Measurements from ENCODE around the gene HES1. TPM values are rescaled to one million over a fixed set of nuclear protein-coding genes. Genes with fewer than 3 reads are reported as not detected.

Gene HES1
- total and polyA plus RNA-seq, 9 of the 15 experiments (the other 6 are each of a cell fraction or from before 2014, with no cell fraction given) = 3.4 to 37.0 (median 19.3) TPM

GRCh38 chr3:194150252-194150934, 14.4 kb downstream of the HES1 start:
- ATAC-seq = peak; percentile 69
- POLR2A ChIA-PET = no interaction called here
- TF ChIP-seq NFIC (IDR thresholded peaks at IDR 0.05) = peak; percentile 33; the same call in 1 of the 2 replicates
- TF ChIP-seq HMBOX1 (IDR thresholded peaks at IDR 0.05) = peak; percentile 63; the same call in 1 of the 2 replicates
- TF ChIP-seq MEF2A (IDR thresholded peaks at IDR 0.05; ENCODE audit: control insufficient read depth, low read depth, low read length) = no peak
- TF ChIP-seq JUND (IDR thresholded peaks at IDR 0.05; ENCODE audit: borderline replicate concordance, low read depth, low read length) = peak; percentile 85
- peak; percentile 39; the same call in 1 of the 3 replicates for TF ChIP-seq JUND (tag; IDR thresholded peaks at IDR 0.05; ENCODE audit: borderline replicate concordance, low read depth, low read length)
- TF ChIP-seq KLF1 (tag; IDR thresholded peaks at IDR 0.05) = no peak
- peak; percentile 86 for TF ChIP-seq CBFA2T2 (conservative IDR thresholded peaks at IDR 0.05)
- 0 out of 2 replicates have a peak, but pooled peaks have one; percentile 21 for TF ChIP-seq CREM (IDR thresholded peaks at IDR 0.05; ENCODE audit: low read depth)
- peak; percentile 36; the same call in 1 of the 2 replicates for TF ChIP-seq SMARCA4 (IDR thresholded peaks at IDR 0.05)
- TF ChIP-seq RNF219 (CRISPR knock-in tag; IDR thresholded peaks at IDR 0.05) = no peak
- TF ChIP-seq ZNF121 (CRISPR knock-in tag; conservative IDR thresholded peaks at IDR 0.05) = peak; percentile 41; the same call in 1 of the 2 replicates
- peak in 1 of 2 experiments; percentile 96; a peak in 2 of 4 replicates for TF ChIP-seq RCOR1 (IDR thresholded peaks at IDR 0.05; ENCODE audit: borderline replicate concordance in 1 of 2, low read depth in 2 of 2, low read length in 2 of 2)
- TF ChIP-seq POLR2AphosphoS5 (IDR thresholded peaks at IDR 0.05; ENCODE audit: control insufficient read depth, insufficient read depth, low read depth, low read length) = peak; percentile 56; the same call in 1 of the 2 replicates
- TF ChIP-seq KLF16 (IDR thresholded peaks at IDR 0.05) = peak; percentile 50; the same call in 1 of the 2 replicates
- TF ChIP-seq TEAD1 (CRISPR knock-in tag; IDR thresholded peaks at IDR 0.05) = peak in 1 of 2 experiments; percentile 86; a peak in 2 of 4 replicates
- peak; percentile 75 for TF ChIP-seq ATF3 (IDR thresholded peaks at IDR 0.05)
- TF ChIP-seq ATF3 (CRISPR knock-in tag; conservative IDR thresholded peaks at IDR 0.05) = no peak

More at GRCh38 chr3:194150252-194150934, 14.4 kb downstream of the HES1 start:
- WGBS (ENCODE audit: insufficient coverage, low coverage, missing lambda C conversion rate) = 7% methylated on average over 8 of the region's 8 CpGs
- DNase-seq (ENCODE audit: extremely low read depth in 1 of 4, low spot score in 3 of 4) = peak in 2 of 4 experiments; percentile 40 to 71
- peak; percentile 81 for FAIRE-seq
- Histone ChIP-seq H3K27ac (ENCODE audit: extremely low read depth, low read depth, low read length) (no peak overlapping the region), H3K9me3 (replicated peaks; ENCODE audit: control insufficient read depth, insufficient read depth, low read depth, low read length) (no peaks in the 10 kb centered on the region), H3K4me1 (replicated peaks in 1 of 2; ENCODE audit: control insufficient read depth in 2 of 2, insufficient read depth in 2 of 2, low read length in 2 of 2) (peaks cover 8 to 9% of the 10 kb centered on the region in 2 experiments), H2AFZ (ENCODE audit: low read depth, low read length) (no peak overlapping the region), H3K79me2 (ENCODE audit: control insufficient read depth, insufficient read depth, low read length) (no peaks in the 10 kb centered on the region), H3K27me3 (ENCODE audit: control insufficient read depth in 2 of 2, insufficient read depth in 2 of 2, low read length in 2 of 2) (no peaks in the 10 kb centered on the region), H3K4me3 (no peak overlapping the region), H4K20me1 (replicated peaks; ENCODE audit: control insufficient read depth, insufficient read depth, low read length) (no peaks in the 10 kb centered on the region), H3K9ac (ENCODE audit: insufficient read depth in 1 of 2, low read depth in 2 of 2, low read length in 2 of 2) (peak overlapping the region in 1 of 2 experiments; percentile 68; a peak in 1 of 4 replicates), H3K36me3 (ENCODE audit: control insufficient read depth, insufficient read depth, low read length) (no peaks in the 10 kb centered on the region), H3K9me1 (ENCODE audit: control insufficient read depth, insufficient read depth, low read length) (no peaks in the 10 kb centered on the region), H3K4me2 (ENCODE audit: insufficient read depth, low read length) (no peak overlapping the region)
- BruUV-seq (replicated peaks) = no TSS peak
- CTCF ChIA-PET (ENCODE audit: low intra/inter-chr PET ratio) = no interaction called here
- intact Hi-C loops (cut with micrococcal nuclease) = no loop called here
- in situ Hi-C loops (cut with MboI) = no loop called here
